ENCODE results near the gene SHE.

DNA sequence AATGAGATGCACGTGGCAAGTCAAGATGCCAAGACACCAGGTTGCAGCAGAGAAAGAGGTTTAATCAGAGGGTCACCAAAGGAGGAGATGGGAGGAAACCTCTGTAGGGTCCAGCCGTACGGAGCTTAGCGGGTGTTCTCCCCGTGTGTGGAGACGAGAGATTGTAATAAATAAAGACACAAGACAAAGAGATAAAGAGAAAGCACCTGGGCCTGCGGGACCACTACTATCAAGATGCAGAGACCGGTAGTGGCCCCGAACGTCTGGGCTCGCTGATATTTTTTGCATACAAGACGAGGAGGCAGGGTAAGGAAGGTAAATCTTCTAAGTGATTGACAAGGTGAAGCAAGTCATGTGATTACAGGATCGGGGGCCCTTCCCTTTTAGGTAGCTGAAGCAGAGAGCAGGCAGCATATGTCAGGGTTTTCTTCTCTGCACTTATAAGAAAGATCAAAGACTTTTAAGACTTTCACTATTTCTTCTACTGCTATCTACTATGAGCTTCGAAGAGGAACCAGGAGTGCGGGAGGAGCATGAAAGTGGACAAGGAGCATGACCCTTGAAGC, 41.4 kb downstream of the SHE start:
- no peak for TF ChIP-seq POLR2A (IDR thresholded peaks at IDR 0.05)
- TF ChIP-seq, protein P1, sequence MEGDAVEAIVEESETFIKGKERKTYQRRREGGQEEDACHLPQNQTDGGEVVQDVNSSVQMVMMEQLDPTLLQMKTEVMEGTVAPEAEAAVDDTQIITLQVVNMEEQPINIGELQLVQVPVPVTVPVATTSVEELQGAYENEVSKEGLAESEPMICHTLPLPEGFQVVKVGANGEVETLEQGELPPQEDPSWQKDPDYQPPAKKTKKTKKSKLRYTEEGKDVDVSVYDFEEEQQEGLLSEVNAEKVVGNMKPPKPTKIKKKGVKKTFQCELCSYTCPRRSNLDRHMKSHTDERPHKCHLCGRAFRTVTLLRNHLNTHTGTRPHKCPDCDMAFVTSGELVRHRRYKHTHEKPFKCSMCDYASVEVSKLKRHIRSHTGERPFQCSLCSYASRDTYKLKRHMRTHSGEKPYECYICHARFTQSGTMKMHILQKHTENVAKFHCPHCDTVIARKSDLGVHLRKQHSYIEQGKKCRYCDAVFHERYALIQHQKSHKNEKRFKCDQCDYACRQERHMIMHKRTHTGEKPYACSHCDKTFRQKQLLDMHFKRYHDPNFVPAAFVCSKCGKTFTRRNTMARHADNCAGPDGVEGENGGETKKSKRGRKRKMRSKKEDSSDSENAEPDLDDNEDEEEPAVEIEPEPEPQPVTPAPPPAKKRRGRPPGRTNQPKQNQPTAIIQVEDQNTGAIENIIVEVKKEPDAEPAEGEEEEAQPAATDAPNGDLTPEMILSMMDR (IDR thresholded peaks at IDR 0.05): no peak

Measured in right lobe of liver (tissue), 4 donors.